ENCODE results near the gene WFDC9.
"Not testable (repeated sequence)": the region's sequence is repeated elsewhere in the genome, so short reads cannot be mapped to it uniquely, and the experiment has no call there.

The WFDC9 gene

GRCh38 chr20:45631184-45631583, at the start of gene WFDC9:
Gene WFDC9 (minus strand): TSS chr20:45631284. CDS start chr20:45610181, 21,103 bp downstream.
- DNase-seq (no peak), ATAC-seq (no peak)

GRCh38 chr20:45679650-45680049, 48.6 kb upstream of the WFDC9 start:
- ATAC-seq (no peak), DNase-seq (no peak)

- DNase-seq (no peak), ATAC-seq (no peak)
Measured at GRCh38 chr20:45672765-45673164, 41.7 kb upstream of the WFDC9 start.

- ATAC-seq (no peak), DNase-seq (no peak)
Measured at GRCh38 chr20:45670139-45670538, 39.1 kb upstream of the WFDC9 start, which contains the start of gene WFDC11. Gene WFDC11 (minus strand): TSS chr20:45670239. CDS start chr20:45650600, 19,639 bp downstream.

GRCh38 chr20:45657038-45657437, 26.0 kb upstream of the WFDC9 start:
- not testable (repeated sequence) for DNase-seq, ATAC-seq

GRCh38 chr20:45651726-45652125, 20.6 kb upstream of the WFDC9 start:
- DNase-seq, ATAC-seq: not testable (repeated sequence)

- ATAC-seq (no peak), DNase-seq (no peak)
Measured at GRCh38 chr20:45649312-45649863, 18.3 kb upstream of the WFDC9 start.

- no peak for ATAC-seq
Measured at GRCh38 chr20:45647441-45648050, 16.5 kb upstream of the WFDC9 start.

GRCh38 chr20:45646875-45647274, 15.8 kb upstream of the WFDC9 start:
- no peak for ATAC-seq
- DNase-seq, result no peak

More at GRCh38 chr20:45647441-45648050, 16.5 kb upstream of the WFDC9 start:
- DNase-seq, result no peak

- DNase-seq, ATAC-seq: not testable (repeated sequence)
Measured at GRCh38 chr20:45645869-45646268, 14.8 kb upstream of the WFDC9 start.

GRCh38 chr20:45641076-45641475, 10.0 kb upstream of the WFDC9 start:
- DNase-seq, ATAC-seq: not testable (repeated sequence)

- ATAC-seq, result no peak
- DNase-seq, result no peak
Measured at GRCh38 chr20:45639687-45640086, 8.6 kb upstream of the WFDC9 start.

- DNase-seq (no peak), ATAC-seq (no peak)
Measured at GRCh38 chr20:45636513-45636912, 5.4 kb upstream of the WFDC9 start.

GRCh38 chr20:45630371-45630770, 713 bp downstream of the WFDC9 start:
- ATAC-seq (no peak), DNase-seq (no peak)

- ATAC-seq (peak; percentile 91), DNase-seq (peak; percentile 32)
Measured at GRCh38 chr20:45629496-45630100, 1.5 kb downstream of the WFDC9 start, which contains the start of gene WFDC10A. Gene WFDC10A (plus strand): TSS chr20:45629739. CDS start chr20:45629814, 75 bp downstream.

- DNase-seq (no peak), ATAC-seq (no peak)
Measured at GRCh38 chr20:45626540-45626939, 4.5 kb downstream of the WFDC9 start.

- DNase-seq (no peak), ATAC-seq (no peak)
Measured at GRCh38 chr20:45621593-45621992, 9.5 kb downstream of the WFDC9 start.

- DNase-seq, result no peak
Measured at GRCh38 chr20:45617591-45617990, 13.5 kb downstream of the WFDC9 start.

GRCh38 chr20:45612314-45612713, 18.8 kb downstream of the WFDC9 start:
- DNase-seq, result no peak
- ATAC-seq, result no peak

More at GRCh38 chr20:45617591-45617990, 13.5 kb downstream of the WFDC9 start:
- ATAC-seq, result no peak

- DNase-seq (peak; percentile 52), ATAC-seq (peak; percentile 95)
Measured at GRCh38 chr20:45611054-45611453, 20.0 kb downstream of the WFDC9 start.

GRCh38 chr20:45607810-45608209, 23.3 kb downstream of the WFDC9 start:
- ATAC-seq, result no peak
- DNase-seq, result no peak

- DNase-seq (no peak), ATAC-seq (no peak)
Measured at GRCh38 chr20:45595235-45595634, 35.8 kb downstream of the WFDC9 start.

GRCh38 chr20:45593498-45593897, 37.6 kb downstream of the WFDC9 start:
- DNase-seq (no peak), ATAC-seq (no peak)

Measured in stimulated activated naive CD8-positive, alpha-beta T cell treated with anti-CD3 and anti-CD28 coated beads, Interleukin-15, Interleukin-2, amounts not matched to agents 100 U/mL and 50 U/mL, for 24 hours (primary cell).